Liver (tissue), 9 donors: ENCODE data around the gene HLCS. TPM values are rescaled to one million over a fixed set of nuclear protein-coding genes. Genes with fewer than 3 reads are reported as not detected.

ENCODE experiments used
- DNase-seq: peaks from one replicate; pipeline ENCODE4 v3.0.0-alpha.2; 2017; ENCODE audit warnings: low spot score
- H3K27ac ChIP-seq, 2 donors: one replicate each; pipeline ENCODE4 v1.7.0; 2013; ENCODE audit warnings: inconsistent platforms in 2 of 2, low read length in 2 of 2, control low read depth in 1 of 2, low read depth in 1 of 2, mild to moderate bottlenecking in 1 of 2
- H3K27me3 ChIP-seq, 4 donors: one replicate each; pipeline versions ENCODE4 v1.6.1 to v1.7.0; 2013; ENCODE audit warnings: low read length in 3 of 4, inconsistent platforms in 1 of 4, mild to moderate bottlenecking in 1 of 4, moderate library complexity in 1 of 4; ENCODE audit not compliant: control insufficient read depth in 4 of 4, insufficient read depth in 4 of 4
- H3K36me3 ChIP-seq, 4 donors: one replicate each; pipeline versions ENCODE4 v1.6.1 to v1.7.0; 2013; ENCODE audit warnings: low read length in 3 of 4, mild to moderate bottlenecking in 3 of 4, low read depth in 1 of 4, moderate library complexity in 1 of 4; ENCODE audit not compliant: control insufficient read depth in 4 of 4, insufficient read depth in 3 of 4
- H3K4me1 ChIP-seq, 4 donors: one replicate each; pipeline versions ENCODE4 v1.6.1 to v1.7.0; 2013; ENCODE audit warnings: low read length in 3 of 4, mild to moderate bottlenecking in 3 of 4, moderate library complexity in 1 of 4; ENCODE audit not compliant: control insufficient read depth in 4 of 4, insufficient read depth in 4 of 4
- H3K4me3 ChIP-seq, 3 donors: one replicate each; pipeline versions ENCODE4 v1.6.1 to v1.7.0; 2013; ENCODE audit warnings: low read length in 3 of 3, control low read depth in 1 of 3, low read depth in 1 of 3, mild to moderate bottlenecking in 1 of 3
- H3K9ac ChIP-seq, 2 donors: one replicate each; pipeline ENCODE4 v1.7.0; 2013; ENCODE audit warnings: low read length in 2 of 2, mild to moderate bottlenecking in 2 of 2, moderate library complexity in 2 of 2, control low read depth in 1 of 2, low read depth in 1 of 2
- H3K9me3 ChIP-seq, 4 donors: one replicate each; pipeline versions ENCODE4 v1.6.1 to v1.7.0; 2013; ENCODE audit warnings: low read length in 3 of 4; ENCODE audit not compliant: control insufficient read depth in 4 of 4
- ATF3 ChIP-seq: IDR thresholded peaks from 2 replicates; pipeline ENCODE4 v1.6.1; 2016; ENCODE audit warnings: antibody characterized with exemption
- EGR1 ChIP-seq, 2 donors: IDR thresholded peaks; 2 replicates each; pipeline ENCODE4 v1.6.1; 2016 to 2018; ENCODE audit warnings: antibody characterized with exemption in 2 of 2, low read depth in 2 of 2
- FOXA1 ChIP-seq: IDR thresholded peaks from 2 replicates; pipeline ENCODE4 v1.6.1; 2016; ENCODE audit warnings: antibody characterized with exemption
- FOXA2 ChIP-seq: IDR thresholded peaks from 2 replicates; pipeline ENCODE4 v1.6.1; 2016; ENCODE audit warnings: antibody characterized with exemption
- GABPA ChIP-seq, 2 donors: IDR thresholded peaks in 1 of 2; conservative IDR thresholded peaks in 1 of 2; 2 replicates each; pipeline ENCODE4 v1.6.1; 2016; ENCODE audit warnings: antibody characterized with exemption in 2 of 2, mild to moderate bottlenecking in 1 of 2, moderate library complexity in 1 of 2
- HNF4A ChIP-seq, 2 donors: conservative IDR thresholded peaks; 2 replicates each; pipeline ENCODE4 v1.6.1; 2016; ENCODE audit warnings: antibody characterized with exemption in 2 of 2, mild to moderate bottlenecking in 2 of 2
- JUND ChIP-seq, 2 donors: IDR thresholded peaks; 2 replicates each; pipeline ENCODE4 v1.6.1; 2016; ENCODE audit warnings: antibody characterized with exemption in 2 of 2
- MAX ChIP-seq: IDR thresholded peaks from 2 replicates; pipeline ENCODE4 v1.6.1; 2016; ENCODE audit warnings: antibody characterized with exemption
- NR2F2 ChIP-seq: IDR thresholded peaks from 2 replicates; pipeline ENCODE4 v1.6.1; 2016; ENCODE audit warnings: antibody characterized with exemption
- REST ChIP-seq: IDR thresholded peaks from 2 replicates; pipeline ENCODE4 v1.6.1; 2016; ENCODE audit warnings: antibody characterized with exemption, mild to moderate bottlenecking
- SP1 ChIP-seq: IDR thresholded peaks from 2 replicates; pipeline ENCODE4 v1.6.1; 2018; ENCODE audit warnings: antibody characterized with exemption, mild to moderate bottlenecking
- TAF1 ChIP-seq: conservative IDR thresholded peaks from 2 replicates; pipeline ENCODE4 v1.6.1; 2016; ENCODE audit warnings: antibody characterized with exemption, mild to moderate bottlenecking
- YY1 ChIP-seq: IDR thresholded peaks from 2 replicates; pipeline ENCODE4 v1.6.1; 2016; ENCODE audit warnings: antibody characterized with exemption, mild to moderate bottlenecking
- WGBS: extraction: QIAGEN DNeasy Blood & Tissue Kit; methylation state at CpG from one replicate; pipeline ENCODE4 v1.1.7; 2013; 5-methylcytosine and 5-hydroxymethylcytosine counted together
- polyA plus RNA-seq, 2 donors: library from polyadenylated mRNA; stranded (reverse) in 1 of 2; unstranded in 1 of 2; fragments of 200-250 nt in 1 of 2; fragments of >200 nt in 1 of 2; fragmentation: Nextera tagmentation in 1 of 2; extraction: Ambion mirVana in 1 of 2; gene quantifications; one replicate each; pipeline versions ENCODE4 v1.2.1 to v1.2.3, GENCODE V29; 2013 to 2015
- total RNA-seq, 2 donors: library from RNA; depleted of rRNA; stranded (reverse); fragments of >200 nt; gene quantifications; one replicate each; pipeline ENCODE4 v1.2.3, GENCODE V29; 2014
- donor health status: healthy.
- donor health status: healthy.
- donor health status: healthy.
- donor health status: healthy.
- donor health status: healthy.

The HLCS gene
- total and polyA plus RNA-seq, 4 donors: 6.6 to 22.5 (median 8.3) TPM

- H3K4me1 ChIP-seq: peaks cover 0 to 3% (median 2%) of the 10 kb centered on the region in 4 donors
- no peaks in the 10 kb centered on the region for H3K9me3 ChIP-seq
- no peak overlapping the region for H3K9ac ChIP-seq
- 95% methylated on average over 7 of the region's 7 CpGs for WGBS
- no peak overlapping the region for H3K27ac ChIP-seq
- no peak overlapping the region for H3K4me3 ChIP-seq
- no peak for TF ChIP-seq TAF1
- no peak for TF ChIP-seq GABPA (IDR thresholded peaks at IDR 0.05 in 1 of 2, conservative IDR thresholded peaks at IDR 0.05 in 1 of 2)
- TF ChIP-seq FOXA1: no peak
- no peak for TF ChIP-seq SP1
- TF ChIP-seq MAX: no peak
- TF ChIP-seq EGR1 (IDR thresholded peaks at IDR 0.05; ENCODE audit: low read depth in 2 of 2): no peak
- no peak for TF ChIP-seq HNF4A (conservative IDR thresholded peaks at IDR 0.05)
- no peak for DNase-seq
- no peaks in the 10 kb centered on the region for H3K27me3 ChIP-seq
- H3K36me3 ChIP-seq: no peaks in the 10 kb centered on the region
Observed at GRCh38 chr21:36743008-36743407, 223.5 kb downstream of the HLCS start.

DNA sequence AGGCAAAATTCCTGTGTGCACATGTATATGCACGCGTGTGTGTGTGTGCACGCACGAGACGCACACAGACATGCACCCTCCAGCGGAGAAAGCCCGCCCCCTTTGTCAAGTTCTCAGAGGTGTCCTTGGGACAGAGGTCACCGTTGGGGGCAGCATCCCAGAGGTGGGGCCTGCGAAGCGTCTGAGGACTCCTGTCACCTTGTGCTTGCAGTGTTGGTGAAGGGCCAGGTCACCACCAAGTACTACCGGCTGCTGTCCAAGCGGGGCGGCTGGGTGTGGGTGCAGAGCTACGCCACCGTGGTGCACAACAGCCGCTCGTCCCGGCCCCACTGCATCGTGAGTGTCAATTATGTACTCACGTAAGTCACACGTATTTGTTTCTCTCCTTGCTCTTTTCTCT is 225.0 kb downstream of the HLCS start:
- TF ChIP-seq ATF3: no peak
- TF ChIP-seq HNF4A (conservative IDR thresholded peaks at IDR 0.05): no peak
- TF ChIP-seq JUND (IDR thresholded peaks at IDR 0.05): no peak
- TF ChIP-seq MAX: no peak
- no peak for TF ChIP-seq GABPA (IDR thresholded peaks at IDR 0.05 in 1 of 2, conservative IDR thresholded peaks at IDR 0.05 in 1 of 2)
- no peak for TF ChIP-seq YY1
- TF ChIP-seq NR2F2: no peak
- no peak for TF ChIP-seq TAF1
- Histone ChIP-seq H3K4me1 (no peaks in the 10 kb centered on the region), H3K36me3 (no peaks in the 10 kb centered on the region), H3K9me3 (no peaks in the 10 kb centered on the region), H3K27me3 (no peaks in the 10 kb centered on the region), H3K9ac (no peak overlapping the region), H3K4me3 (no peak overlapping the region), H3K27ac (no peak overlapping the region)
- no peak for DNase-seq
- WGBS: 90% methylated on average over 21 of the region's 21 CpGs

DNA sequence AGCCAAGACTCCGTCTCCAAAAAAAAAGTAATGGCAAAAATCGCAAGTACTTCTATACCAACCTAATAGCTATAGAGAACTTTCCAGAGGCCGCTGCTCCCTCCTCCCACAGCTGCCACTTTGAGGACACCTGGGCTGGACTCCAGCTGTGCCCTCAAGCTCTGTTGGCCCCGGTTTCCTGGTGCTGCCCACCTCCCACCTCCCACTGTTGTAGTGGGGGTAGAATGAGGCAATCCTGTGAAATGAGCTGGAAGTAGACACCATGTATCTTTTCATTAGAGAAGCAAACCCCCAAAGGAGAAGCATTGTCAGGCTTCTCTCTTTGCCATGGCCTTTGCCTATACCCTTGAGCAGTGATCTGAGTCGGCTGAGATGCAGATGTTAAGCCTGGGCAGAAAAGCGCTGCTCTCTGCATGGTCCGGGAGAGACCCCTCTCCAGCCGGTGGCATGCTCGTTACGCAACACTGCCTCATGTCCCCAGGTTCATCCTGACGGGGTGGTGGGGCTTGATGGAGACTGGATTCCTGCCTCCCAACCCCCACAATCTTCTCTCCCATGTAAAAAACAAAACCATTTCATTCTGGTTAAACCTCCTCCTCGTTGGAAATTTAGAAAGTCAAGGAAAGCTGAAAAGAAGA is 227.9 kb downstream of the HLCS start:
- Histone ChIP-seq H3K27ac (no peak overlapping the region), H3K4me3 (no peak overlapping the region), H3K36me3 (no peaks in the 10 kb centered on the region), H3K9me3 (no peaks in the 10 kb centered on the region), H3K4me1 (no peaks in the 10 kb centered on the region), H3K9ac (no peak overlapping the region), H3K27me3 (no peaks in the 10 kb centered on the region)
- TF ChIP-seq FOXA2 (no peak), REST (no peak), ATF3 (no peak), NR2F2 (no peak)
- 67% methylated on average over 12 of the region's 12 CpGs for WGBS
- DNase-seq: no peak
